Stimulated activated CD4-positive, alpha-beta T cell treated with anti-CD3 and anti-CD28 coated beads, TNF-alpha, amount 100 ng/mL, for 1 hour (primary cell): ENCODE data around the gene RAMP1.
"Not testable (repeated sequence)": the region's sequence is repeated elsewhere in the genome, so short reads cannot be mapped to it uniquely, and the experiment has no call there.

Source experiments
- DNase-seq, 3 donors: peaks; one replicate each; pipeline ENCODE4 v3.0.0-alpha.2; 2020; ENCODE audit warnings: low read depth in 3 of 3, low spot score in 1 of 3

The RAMP1 gene

GRCh38 chr2:237859533-237860272 is at the start of gene RAMP1:
RAMP1 (plus strand) TSS chr2:237859623; CDS start chr2:237859676, 53 bp downstream.
- no peak for DNase-seq

- no peak for DNase-seq
Measured at GRCh38 chr2:237815637-237816036, 43.8 kb upstream of the RAMP1 start.

GRCh38 chr2:237816531-237816930 is 42.9 kb upstream of the RAMP1 start:
- no peak for DNase-seq

DNA sequence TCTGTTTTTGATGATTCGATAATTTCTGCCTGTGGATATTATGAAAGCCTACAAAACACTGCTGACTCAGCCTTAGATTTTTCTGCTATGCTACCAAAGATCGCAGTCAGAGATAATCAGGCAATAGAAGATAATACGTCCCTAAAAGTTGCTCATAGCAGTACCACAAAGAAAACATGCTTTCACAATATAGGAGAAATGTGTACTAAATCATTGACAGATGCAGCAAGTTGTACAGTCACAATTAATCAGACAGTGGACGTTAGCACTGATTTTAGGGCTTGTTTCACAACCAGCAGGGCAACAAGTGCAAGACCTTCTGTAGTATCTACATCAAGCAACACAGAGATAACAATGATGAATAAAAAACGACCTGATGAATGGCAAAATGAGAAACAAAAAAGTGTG is 41.4 kb upstream of the RAMP1 start:
- DNase-seq, result no peak

DNA sequence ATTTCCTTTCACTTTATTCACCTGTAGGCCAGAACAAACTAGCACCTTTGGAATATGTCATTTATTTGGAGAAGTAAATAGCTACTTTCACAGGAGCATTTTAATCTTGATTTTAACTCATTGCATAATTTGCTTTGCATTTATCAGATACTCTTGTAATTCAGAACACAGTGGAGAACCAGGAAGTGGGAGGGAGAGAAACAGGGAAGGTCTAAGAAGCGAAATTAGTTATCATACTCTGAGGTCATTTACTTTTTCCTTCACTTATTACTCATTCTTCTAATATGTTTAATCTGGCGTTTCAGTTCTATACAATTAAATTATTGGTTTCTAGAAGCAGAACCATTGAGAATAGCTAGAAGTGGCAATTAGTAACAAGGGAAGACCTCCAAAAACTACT is 40.2 kb upstream of the RAMP1 start:
- no peak for DNase-seq

DNA sequence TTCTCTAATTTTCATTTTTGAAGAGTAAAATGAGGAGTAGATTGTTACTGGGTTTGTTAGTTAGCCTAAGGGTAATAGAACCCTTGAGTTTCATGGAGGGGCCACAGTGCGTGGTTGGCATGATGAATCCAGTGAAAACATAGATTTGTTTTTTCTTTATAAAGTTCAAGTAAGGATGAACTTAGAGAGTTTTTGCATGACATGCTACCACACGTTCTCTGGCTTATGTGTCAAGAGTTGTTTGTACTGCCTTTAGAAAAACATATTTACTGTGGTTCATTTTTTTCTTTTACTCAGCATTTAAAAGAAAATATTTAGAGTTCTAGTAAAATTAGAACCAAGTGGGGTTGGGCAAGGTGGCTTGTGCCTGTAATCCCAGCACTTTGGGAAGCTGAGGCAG is 39.0 kb upstream of the RAMP1 start:
- no peak for DNase-seq

GRCh38 chr2:237823544-237823943 is 35.9 kb upstream of the RAMP1 start:
- DNase-seq, result no peak

DNA sequence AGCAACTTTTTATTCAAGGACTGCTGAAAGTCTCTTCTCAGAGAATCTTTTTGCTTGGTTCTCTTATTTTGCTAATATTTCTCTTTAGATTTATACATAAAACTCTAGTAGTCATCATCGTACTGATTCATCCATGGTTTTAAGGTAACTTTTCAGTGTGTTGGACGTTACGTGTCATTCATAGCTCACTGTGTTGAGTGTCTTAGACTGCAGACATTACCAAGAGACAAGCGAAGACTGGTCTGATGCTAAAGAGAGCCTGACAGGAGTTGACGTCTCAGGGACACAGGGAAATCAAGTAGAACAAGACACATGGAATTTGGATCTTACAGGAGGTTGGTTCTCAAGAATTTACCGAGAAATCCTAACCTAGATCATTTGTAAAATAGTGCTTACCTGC is 35.3 kb upstream of the RAMP1 start:
- no peak for DNase-seq

DNA sequence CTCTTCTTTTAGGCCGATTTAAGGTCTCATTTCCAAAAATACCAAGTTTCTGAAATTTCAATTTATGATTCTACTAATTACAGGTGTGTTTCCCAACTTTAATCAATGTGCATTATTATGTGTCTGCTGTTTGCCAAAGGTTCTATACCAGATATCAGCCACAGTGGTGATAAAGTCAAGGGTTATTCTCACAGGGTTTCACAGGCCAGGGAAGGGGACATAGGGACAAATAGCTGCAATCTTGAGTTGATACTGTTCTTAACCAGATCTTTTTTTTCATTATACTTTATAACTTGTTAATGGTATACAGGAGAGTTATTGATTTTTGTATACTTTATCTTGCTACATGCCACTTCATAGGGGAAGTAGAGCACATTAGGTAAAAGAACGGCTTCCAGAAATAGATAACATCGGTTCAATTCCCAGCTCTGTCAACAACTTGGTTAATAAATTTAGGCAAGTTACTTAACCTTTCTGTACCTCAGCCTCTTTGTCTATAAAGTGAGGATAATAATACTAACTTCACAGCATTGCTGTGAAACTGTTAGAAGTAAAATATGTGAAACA is 31.9 kb upstream of the RAMP1 start:
- DNase-seq, result no peak

- DNase-seq, result no peak
Measured at GRCh38 chr2:237830522-237830921, 28.9 kb upstream of the RAMP1 start.

- no peak for DNase-seq
Measured at GRCh38 chr2:237833546-237833945, 25.9 kb upstream of the RAMP1 start.

DNA sequence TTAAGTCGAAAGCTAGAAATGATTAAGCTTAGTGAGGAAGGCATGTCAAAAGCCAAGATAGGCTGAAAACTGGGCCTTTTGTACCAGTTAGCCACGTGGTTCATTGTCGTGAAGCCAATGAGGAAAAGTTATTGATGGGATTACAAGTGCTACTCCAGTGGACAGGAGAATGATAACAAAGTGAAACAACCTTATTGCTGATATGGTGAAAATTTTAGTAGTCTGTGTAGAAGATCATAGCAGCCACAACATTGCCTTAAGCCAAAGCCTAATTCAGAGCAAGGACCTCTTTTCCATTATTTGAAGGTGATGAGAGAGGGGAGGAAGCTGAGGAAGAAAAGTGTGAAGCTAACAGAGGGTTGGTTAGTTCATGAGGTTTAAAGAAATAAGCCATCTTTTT is 24.1 kb upstream of the RAMP1 start:
- no peak for DNase-seq

DNA sequence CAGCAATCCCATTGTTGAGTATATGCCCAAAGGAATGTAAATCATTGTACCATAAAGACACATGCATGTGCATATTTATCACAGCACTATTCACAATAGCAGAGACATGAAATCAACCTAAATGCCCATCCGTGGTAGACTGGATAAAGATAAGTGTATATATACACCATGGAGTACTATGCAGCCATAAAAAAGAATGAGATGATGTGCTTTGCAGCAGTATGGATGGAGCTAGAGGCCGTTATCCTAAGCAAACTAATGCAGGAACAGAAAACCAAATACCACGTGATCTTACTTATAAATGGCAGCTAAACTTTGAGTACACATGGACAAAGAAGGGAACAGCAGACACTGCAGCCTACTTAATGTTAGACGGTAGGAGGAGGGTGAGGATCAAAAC is 18.4 kb upstream of the RAMP1 start:
- no peak for DNase-seq

DNA sequence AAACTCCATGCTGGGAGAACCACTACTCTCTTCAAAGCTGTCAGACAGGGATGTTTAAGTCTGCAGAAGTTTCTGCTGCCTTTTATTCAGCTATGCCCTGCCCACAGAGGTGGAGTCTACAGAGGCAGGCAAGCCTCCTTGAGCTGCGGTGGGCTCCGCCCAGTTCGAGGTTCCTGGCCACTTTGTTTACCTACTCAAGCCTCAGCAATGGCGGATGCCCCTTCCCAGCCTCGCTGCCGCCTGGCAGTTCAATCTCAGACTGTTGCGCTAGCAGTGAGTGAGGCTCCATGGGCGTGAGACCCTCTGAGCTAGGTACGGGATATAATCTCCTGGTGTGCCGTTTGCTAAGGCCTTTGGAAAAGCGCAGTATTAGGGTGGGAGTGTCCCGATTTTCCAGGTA is 10.5 kb upstream of the RAMP1 start:
- not testable (repeated sequence) for DNase-seq

DNA sequence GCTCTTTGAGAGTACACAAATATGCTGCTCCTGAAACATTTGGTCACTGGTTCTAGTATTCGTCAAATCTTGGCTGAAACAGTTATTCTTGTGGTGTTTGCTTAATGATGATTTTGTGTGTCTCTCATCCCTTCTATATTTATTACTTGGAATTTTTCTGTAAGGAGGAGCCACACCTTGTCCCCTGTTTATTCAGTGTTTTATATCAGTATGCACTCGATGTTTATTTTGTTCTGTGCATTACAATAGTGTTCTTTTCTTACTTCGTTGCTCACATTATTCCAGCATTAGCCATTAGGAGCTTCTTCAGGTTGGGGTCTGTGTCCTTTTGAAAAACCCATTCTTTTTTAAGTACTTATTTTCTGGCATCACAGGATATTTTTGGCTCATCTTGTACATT is 5.1 kb upstream of the RAMP1 start:
- DNase-seq, result no peak

DNA sequence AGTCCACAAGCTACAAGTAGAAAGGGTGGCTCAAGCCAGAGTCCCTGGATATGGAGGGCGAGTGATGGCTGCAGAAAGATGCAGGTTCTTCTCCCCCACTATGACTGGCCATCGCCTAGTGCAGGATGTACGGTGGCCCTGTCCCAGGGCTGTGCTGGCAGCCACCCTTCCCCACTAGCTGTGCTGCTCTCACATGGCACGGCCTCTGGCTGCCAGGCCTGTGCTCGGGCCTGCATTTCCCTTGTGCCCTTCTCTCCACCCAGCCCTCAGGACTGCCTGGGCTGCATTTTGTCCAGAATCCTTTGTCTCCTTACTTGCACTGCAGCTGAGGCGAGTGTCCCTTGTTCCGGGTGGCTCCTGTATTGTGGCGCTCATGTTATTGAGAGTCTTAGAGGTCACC is 1.6 kb upstream of the RAMP1 start:
- no peak for DNase-seq

DNA sequence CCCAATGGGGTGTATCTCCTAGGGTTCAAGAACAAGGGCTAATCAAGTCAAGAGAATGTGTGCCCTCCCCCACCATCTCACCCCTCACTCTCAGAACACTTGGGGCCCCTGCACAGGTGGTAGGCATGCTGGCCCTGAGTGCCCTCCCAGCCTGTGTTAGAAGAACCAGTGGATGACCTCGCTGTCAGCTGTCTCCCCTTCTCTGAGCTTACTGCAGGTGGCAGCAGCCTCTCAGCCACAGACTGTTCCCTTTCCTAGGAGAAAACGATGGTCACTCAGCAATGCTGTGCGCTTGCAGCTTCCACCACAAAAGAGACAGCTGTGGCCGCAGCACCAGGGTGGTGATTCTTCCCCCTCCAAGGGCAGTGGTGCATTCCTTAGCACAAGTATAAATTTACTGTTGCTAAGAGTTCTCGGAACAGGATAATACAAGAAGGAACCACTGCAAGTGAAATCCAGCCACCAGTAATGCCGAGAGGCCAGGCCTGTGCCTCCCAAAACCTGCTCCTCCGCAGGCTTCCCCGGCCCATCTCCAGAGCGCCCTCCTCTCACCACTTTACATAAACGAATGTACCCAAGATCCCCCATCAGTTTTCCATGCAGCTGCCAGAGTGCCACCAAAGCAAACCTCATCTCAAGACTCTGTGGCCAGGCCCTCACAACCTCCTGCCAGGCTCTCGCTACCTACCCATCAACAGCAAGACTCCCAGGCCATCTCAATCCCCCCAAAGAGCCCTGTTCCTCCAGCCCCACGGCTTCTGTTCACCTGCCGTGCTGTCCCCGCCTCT is 935 bp upstream of the RAMP1 start:
- no peak for DNase-seq

DNA sequence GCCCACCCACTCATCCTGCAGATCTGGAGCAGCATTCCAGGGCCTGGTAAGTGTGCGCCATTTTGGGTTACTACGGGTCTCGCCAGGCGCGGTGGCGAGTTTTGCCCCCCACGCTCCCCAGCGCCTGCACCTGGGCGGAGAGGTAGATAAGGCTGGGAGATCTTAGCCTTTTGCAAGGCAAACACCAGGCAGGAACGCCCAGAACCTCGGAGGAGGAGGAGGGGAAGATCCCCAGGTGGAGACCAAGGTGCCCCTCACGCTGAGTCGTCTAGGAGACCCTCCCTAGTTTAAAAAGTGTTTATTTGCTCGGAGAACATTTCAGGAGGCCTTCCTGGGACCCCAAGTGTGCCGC is 365 bp upstream of the RAMP1 start:
- DNase-seq, result no peak

DNA sequence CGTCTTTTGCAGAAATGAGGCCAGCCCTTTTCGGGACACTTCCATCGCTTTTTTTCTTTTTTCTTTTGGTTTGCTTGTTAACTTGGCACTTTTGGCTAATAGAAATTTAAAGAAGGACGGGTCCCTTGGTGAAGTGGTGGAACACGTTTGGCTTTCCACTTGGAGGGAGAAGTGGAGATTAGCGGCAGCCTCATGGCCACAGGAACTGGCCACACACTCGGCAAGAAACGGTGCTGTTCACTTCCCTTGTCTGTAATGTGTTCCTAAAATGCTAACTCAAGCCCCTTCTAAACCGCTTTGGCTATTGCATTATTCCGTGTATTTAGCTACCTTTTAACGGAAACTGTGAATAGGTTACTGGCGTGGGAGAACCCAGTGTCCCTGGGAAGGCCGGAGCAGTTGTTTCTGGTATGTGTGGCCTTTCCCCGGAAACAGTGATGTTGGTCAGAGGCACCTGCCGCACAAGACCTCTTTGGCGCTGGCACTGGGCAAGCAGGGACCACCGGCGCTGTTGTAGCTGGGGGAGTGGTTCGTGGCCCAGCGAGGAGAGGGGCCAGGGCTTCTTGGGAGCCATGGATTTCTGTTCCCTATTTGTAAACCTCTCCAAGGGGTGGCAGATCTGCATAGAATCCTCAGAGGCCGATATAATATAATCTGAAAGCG is 981 bp downstream of the RAMP1 start:
- no peak for DNase-seq

- no peak for DNase-seq
Measured at GRCh38 chr2:237861875-237862527, 2.6 kb downstream of the RAMP1 start.

DNA sequence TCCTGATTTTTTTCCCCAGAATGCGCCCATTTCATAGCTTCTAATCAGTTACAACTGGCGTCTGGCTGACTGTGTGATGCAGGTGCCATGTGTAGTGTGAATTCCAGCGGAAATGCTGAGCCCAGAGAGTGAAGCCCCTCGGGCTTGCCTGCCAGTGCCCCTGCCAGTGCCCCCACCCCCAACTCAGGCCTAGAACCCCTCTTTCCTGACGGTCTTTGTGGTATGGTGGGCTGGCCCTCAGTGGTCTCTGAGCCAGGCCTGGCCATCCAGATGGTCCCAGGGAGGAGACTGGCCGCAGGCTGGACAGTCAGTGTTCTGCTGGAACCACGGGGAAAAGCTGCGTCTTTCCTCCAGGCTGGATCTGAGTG is 3.1 kb downstream of the RAMP1 start:
- DNase-seq, result no peak
